CD4-positive, alpha-beta memory T cell (primary cell): ENCODE results near the gene DAG1. TPM values are rescaled to one million over a fixed set of nuclear protein-coding genes. Genes with fewer than 3 reads are reported as not detected.
A peak's percentile ranks its signal among the peaks of the same experiment; 100 is the strongest.

Experiments
- CTCF ChIA-PET: fragments of 350-600 bp; sonication (Branson Sonifier 250); formaldehyde crosslinking; loops from one replicate; lab custom pipeline; 2021; ENCODE audit warnings: inconsistent platforms; ENCODE audit not compliant: partially characterized antibody; lab: Charles Lee
- POLR2A ChIA-PET: fragments of 350-600 bp; sonication (Branson Sonifier 250); formaldehyde crosslinking; loops from one replicate; lab custom pipeline; 2021; ENCODE audit not compliant: partially characterized antibody; lab: Charles Lee
- DNase-seq, 5 donors: peaks; one replicate each; pipeline versions ENCODE4 v3.0.0 to v3.0.0-alpha.2; 2020 to 2022; ENCODE audit warnings: mixed read lengths in 1 of 5
- H3K27ac ChIP-seq: one replicate; pipeline ENCODE4 v1.7.0; 2013; ENCODE audit warnings: low read depth, low read length
- H3K27me3 ChIP-seq: 2 replicates; pipeline ENCODE4 v1.7.0; 2013; ENCODE audit warnings: mild to moderate bottlenecking, low read length, moderate library complexity; ENCODE audit not compliant: insufficient read depth
- H3K36me3 ChIP-seq: 2 replicates; pipeline ENCODE4 v1.7.0; 2013; ENCODE audit warnings: mild to moderate bottlenecking, low read length, moderate library complexity; ENCODE audit not compliant: insufficient read depth
- H3K4me1 ChIP-seq: 2 replicates; pipeline ENCODE4 v1.7.0; 2013; ENCODE audit warnings: mild to moderate bottlenecking, low read length, moderate library complexity; ENCODE audit not compliant: insufficient read depth
- H3K4me3 ChIP-seq, 2 donors: one replicate each; pipeline ENCODE4 v1.7.0; 2013; ENCODE audit warnings: low read length in 2 of 2, mild to moderate bottlenecking in 1 of 2
- H3K9me3 ChIP-seq, 2 donors: one replicate each; pipeline ENCODE4 v1.7.0; 2013; ENCODE audit warnings: low read length in 2 of 2, control low read depth in 1 of 2; ENCODE audit not compliant: control insufficient read depth in 1 of 2
- H3K27ac Mint-ChIP-seq, 7 donors: one replicate each; pipeline ENCODE4 v1.8.0; 2020 to 2021; ENCODE audit warnings: mixed read lengths in 7 of 7, mild to moderate bottlenecking in 6 of 7, inconsistent platforms in 3 of 7, moderate library complexity in 3 of 7
- H3K27me3 Mint-ChIP-seq, 2 donors: one replicate each; pipeline ENCODE4 v1.8.0; 2020 to 2021; ENCODE audit warnings: mixed read lengths in 2 of 2
- H3K36me3 Mint-ChIP-seq, 2 donors: one replicate each; pipeline ENCODE4 v1.8.0; 2020 to 2021; ENCODE audit warnings: mixed read lengths in 2 of 2, inconsistent platforms in 1 of 2, mild to moderate bottlenecking in 1 of 2
- H3K4me1 Mint-ChIP-seq, 4 donors: one replicate each; pipeline ENCODE4 v1.8.0; 2020 to 2021; ENCODE audit warnings: mixed read lengths in 4 of 4, mild to moderate bottlenecking in 1 of 4
- H3K4me3 Mint-ChIP-seq, 8 donors: one replicate each; pipeline ENCODE4 v1.8.0; 2020 to 2021; ENCODE audit warnings: mixed read lengths in 8 of 8, mild to moderate bottlenecking in 7 of 8, moderate library complexity in 6 of 8, inconsistent platforms in 3 of 8
- H3K9me3 Mint-ChIP-seq, 8 donors: one replicate each; pipeline ENCODE4 v1.8.0; 2020 to 2021; ENCODE audit warnings: mixed read lengths in 8 of 8, mild to moderate bottlenecking in 5 of 8, inconsistent platforms in 3 of 8, moderate library complexity in 1 of 8
- intact Hi-C: fragments of 100-400 bp; cut with micrococcal nuclease; formaldehyde crosslinking; loops from one replicate; pipeline ENCODE4 v1.15.1; 2023
- polyA plus RNA-seq, 2 donors: library from polyadenylated mRNA; unstranded; fragments of 300-500 nt; fragmentation: Illumina TruSeq; gene quantifications; one replicate each; pipeline ENCODE4 v1.2.3, GENCODE V29; 2021
- total RNA-seq, 2 experiments: library from RNA; stranded (reverse); gene quantifications; one replicate each; pipeline ENCODE4 v1.2.3, GENCODE V29; 2021

The DAG1 gene
- total and polyA plus RNA-seq, 4 experiments from 2014 or later: 2.7 to 18.0 (median 10.2) TPM

DNA sequence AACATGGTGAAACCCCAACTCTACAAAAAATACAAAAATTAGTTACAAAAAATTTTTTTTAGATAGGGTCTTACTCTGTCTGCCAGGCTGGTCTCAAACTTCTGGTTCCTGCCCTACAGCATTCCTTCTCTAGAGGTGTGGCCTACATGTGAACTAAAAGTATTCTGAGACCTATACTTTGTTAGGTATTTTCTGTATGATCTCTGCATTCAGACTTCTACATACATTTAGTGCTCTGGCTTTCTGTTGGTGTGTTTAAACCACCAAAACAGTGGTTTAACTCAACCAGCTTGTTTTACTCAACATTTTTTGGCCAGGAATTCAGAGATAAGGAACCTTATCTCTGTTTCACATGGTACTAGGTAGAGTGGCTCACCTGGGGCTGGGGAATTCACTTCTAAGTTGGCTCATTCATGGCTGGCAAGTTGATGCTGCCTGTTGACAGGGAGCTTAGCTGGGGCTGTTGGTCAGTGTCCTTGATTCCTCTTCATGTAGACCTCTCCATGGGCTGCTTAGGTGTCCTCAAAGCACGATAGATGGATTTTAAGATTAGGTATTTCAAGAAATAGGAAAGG, 42.8 kb downstream of the DAG1 start:
- Mint-ChIP-seq H3K4me1 (peaks cover 3 to 20% (median 7%) of the 10 kb centered on the region in 4 donors), H3K9me3 (no peaks in the 10 kb centered on the region), H3K4me3 (no peak overlapping the region), H3K27me3 (no peaks in the 10 kb centered on the region), H3K36me3 (peaks cover 43 to 54% of the 10 kb centered on the region in 2 donors), H3K27ac (peak overlapping the region in 1 of 7 donors; percentile 37)
- no peaks in the 10 kb centered on the region for H3K27me3 ChIP-seq
- no peak overlapping the region for H3K27ac ChIP-seq
- H3K4me1 ChIP-seq: no peaks in the 10 kb centered on the region
- no peak for DNase-seq
- no peak overlapping the region for H3K4me3 ChIP-seq
- POLR2A ChIA-PET: no interaction called here
- intact Hi-C loops: no loop called here
- H3K36me3 ChIP-seq: peaks cover 32% of the 10 kb centered on the region
- no peaks in the 10 kb centered on the region for H3K9me3 ChIP-seq
- CTCF ChIA-PET: interaction anchor here (0.6 to 1.3 kb wide), 3 partner anchors 157 to 1278 kb away, joined by 3 to 4 read pairs (median 3); partner anchors contain the start of gene KLHDC8B

- H3K27ac ChIP-seq: no peak overlapping the region
- no peak for DNase-seq
- H3K4me1 ChIP-seq: no peaks in the 10 kb centered on the region
- CTCF ChIA-PET: interaction anchor here (0.6 to 1.3 kb wide), 3 partner anchors 156 to 1279 kb away, joined by 3 to 4 read pairs (median 3); partner anchors contain the start of gene KLHDC8B
- peaks cover 4 to 23% (median 8%) of the 10 kb centered on the region in 4 donors for H3K4me1 Mint-ChIP-seq
- peak overlapping the region in 3 of 7 donors; percentile 8 to 43 (median 31) for H3K27ac Mint-ChIP-seq
- H3K36me3 Mint-ChIP-seq: peaks cover 47 to 58% of the 10 kb centered on the region in 2 donors
- no peak overlapping the region for H3K4me3 ChIP-seq
- no peak overlapping the region for H3K4me3 Mint-ChIP-seq
- peaks cover 37% of the 10 kb centered on the region for H3K36me3 ChIP-seq
- H3K9me3 Mint-ChIP-seq: no peaks in the 10 kb centered on the region
- H3K27me3 ChIP-seq: no peaks in the 10 kb centered on the region
- no peaks in the 10 kb centered on the region for H3K9me3 ChIP-seq
- H3K27me3 Mint-ChIP-seq: no peaks in the 10 kb centered on the region
- POLR2A ChIA-PET: interaction anchor here (0.8 kb wide), 1 partner anchor 44 kb away, joined by 3 read pairs; the partner anchor contains the start of gene DAG1
- intact Hi-C loops: no loop called here
Observed at GRCh38 chr3:49513494-49514124, 43.5 kb downstream of the DAG1 start.

DNA sequence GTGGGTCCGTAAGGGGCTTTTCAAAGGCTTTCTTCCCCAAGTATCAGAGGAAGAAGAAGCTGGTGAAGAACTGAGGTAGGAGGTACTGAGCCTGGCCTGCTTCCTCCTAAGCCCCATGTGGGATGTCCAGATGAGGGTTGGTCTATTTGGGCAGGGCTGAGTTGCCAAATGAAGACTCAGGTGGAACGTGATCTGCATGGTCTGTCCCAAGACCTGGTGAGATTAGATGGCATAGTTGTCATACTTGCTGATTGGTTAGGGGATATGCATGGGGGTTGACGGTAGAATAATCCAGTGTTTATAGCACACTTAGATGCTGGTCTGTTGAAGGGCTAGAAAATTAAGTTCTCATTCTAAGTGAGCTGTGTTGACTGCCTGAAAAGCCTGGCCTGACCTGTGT, 47.9 kb downstream of the DAG1 start:
- peaks cover 7 to 27% (median 16%) of the 10 kb centered on the region in 4 donors for H3K4me1 Mint-ChIP-seq
- no peak for DNase-seq
- ChIA-PET POLR2A (no interaction called here), CTCF (interaction anchor here (2.6 kb wide), 1 partner anchor 22 kb away, joined by 9 read pairs; no protein-coding TSS in a partner anchor)
- no peaks in the 10 kb centered on the region for H3K4me1 ChIP-seq
- H3K9me3 Mint-ChIP-seq: no peaks in the 10 kb centered on the region
- H3K27ac ChIP-seq: no peak overlapping the region
- H3K9me3 ChIP-seq: no peaks in the 10 kb centered on the region
- H3K27me3 Mint-ChIP-seq: no peaks in the 10 kb centered on the region
- no peaks in the 10 kb centered on the region for H3K27me3 ChIP-seq
- no peak overlapping the region for H3K4me3 Mint-ChIP-seq
- no peak overlapping the region for H3K4me3 ChIP-seq
- H3K36me3 Mint-ChIP-seq: peaks cover 43 to 55% of the 10 kb centered on the region in 2 donors
- no peak overlapping the region for H3K27ac Mint-ChIP-seq
- H3K36me3 ChIP-seq: peaks cover 29% of the 10 kb centered on the region
- intact Hi-C loops: no loop called here

- peaks cover 27% of the 10 kb centered on the region for H3K36me3 ChIP-seq
- CTCF ChIA-PET: interaction anchor here (2.6 kb wide), 1 partner anchor 21 kb away, joined by 9 read pairs; no protein-coding TSS in a partner anchor
- no peaks in the 10 kb centered on the region for H3K9me3 ChIP-seq
- intact Hi-C loops: no loop called here
- Mint-ChIP-seq H3K27me3 (no peaks in the 10 kb centered on the region), H3K36me3 (peaks cover 42 to 51% of the 10 kb centered on the region in 2 donors), H3K4me1 (peaks cover 7 to 27% (median 17%) of the 10 kb centered on the region in 4 donors), H3K4me3 (no peak overlapping the region), H3K27ac (no peak overlapping the region), H3K9me3 (no peaks in the 10 kb centered on the region)
- H3K27ac ChIP-seq: no peak overlapping the region
- H3K4me1 ChIP-seq: no peaks in the 10 kb centered on the region
- H3K4me3 ChIP-seq: no peak overlapping the region
- POLR2A ChIA-PET: no interaction called here
- H3K27me3 ChIP-seq: no peaks in the 10 kb centered on the region
- DNase-seq: no peak
Observed at GRCh38 chr3:49518441-49518840, 48.4 kb downstream of the DAG1 start.

GRCh38 chr3:49519296-49519695, 49.2 kb downstream of the DAG1 start:
- peaks cover 35 to 44% of the 10 kb centered on the region in 2 donors for H3K36me3 Mint-ChIP-seq
- no peaks in the 10 kb centered on the region for H3K9me3 ChIP-seq
- POLR2A ChIA-PET: no interaction called here
- intact Hi-C loops: no loop called here
- no peaks in the 10 kb centered on the region for H3K27me3 ChIP-seq
- H3K27ac ChIP-seq: no peak overlapping the region
- H3K4me1 ChIP-seq: no peaks in the 10 kb centered on the region
- no peaks in the 10 kb centered on the region for H3K27me3 Mint-ChIP-seq
- CTCF ChIA-PET: interaction anchor here (2.6 kb wide), 1 partner anchor 20 kb away, joined by 9 read pairs; no protein-coding TSS in a partner anchor
- H3K27ac Mint-ChIP-seq: peak overlapping the region in 2 of 7 donors; percentile 17 to 29
- no peak overlapping the region for H3K4me3 Mint-ChIP-seq
- peaks cover 22% of the 10 kb centered on the region for H3K36me3 ChIP-seq
- no peak for DNase-seq
- H3K9me3 Mint-ChIP-seq: no peaks in the 10 kb centered on the region
- no peak overlapping the region for H3K4me3 ChIP-seq
- peaks cover 7 to 27% (median 16%) of the 10 kb centered on the region in 4 donors for H3K4me1 Mint-ChIP-seq

DNA sequence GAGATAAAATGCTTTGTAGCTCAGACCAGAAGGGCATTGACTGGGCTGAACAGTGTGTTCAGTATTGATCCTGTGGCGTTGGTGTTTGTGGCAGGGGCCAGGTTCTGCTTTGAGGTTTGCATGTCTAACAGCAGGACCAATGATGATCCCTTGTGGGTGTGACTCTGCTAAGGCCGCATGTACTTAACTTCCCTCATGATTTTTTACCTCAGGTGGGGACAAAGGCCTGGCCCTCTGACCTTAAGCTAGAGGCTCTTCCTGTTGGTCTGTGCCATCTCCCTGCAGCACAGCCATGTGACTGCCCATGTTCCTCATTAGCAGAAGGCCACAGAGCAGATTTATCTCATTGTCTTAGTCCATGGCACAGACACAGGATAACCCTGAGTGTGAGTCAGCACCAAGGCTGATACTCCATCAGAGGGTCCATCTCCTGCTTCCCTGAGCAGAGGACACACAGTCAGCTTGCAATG, 49.9 kb downstream of the DAG1 start:
- ChIA-PET CTCF (interaction anchor here (2.6 kb wide), 1 partner anchor 20 kb away, joined by 9 read pairs; no protein-coding TSS in a partner anchor), POLR2A (no interaction called here)
- H3K4me1 Mint-ChIP-seq: peaks cover 7 to 27% (median 16%) of the 10 kb centered on the region in 4 donors
- no peak overlapping the region for H3K27ac ChIP-seq
- peaks cover 22% of the 10 kb centered on the region for H3K36me3 ChIP-seq
- H3K4me1 ChIP-seq: no peaks in the 10 kb centered on the region
- H3K9me3 Mint-ChIP-seq: no peaks in the 10 kb centered on the region
- no peak for DNase-seq
- H3K27ac Mint-ChIP-seq: peak overlapping the region in 3 of 7 donors; percentile 9 to 31 (median 10)
- H3K4me3 ChIP-seq: no peak overlapping the region
- no peaks in the 10 kb centered on the region for H3K27me3 ChIP-seq
- H3K4me3 Mint-ChIP-seq: no peak overlapping the region
- H3K27me3 Mint-ChIP-seq: no peaks in the 10 kb centered on the region
- intact Hi-C loops: no loop called here
- H3K36me3 Mint-ChIP-seq: peaks cover 34 to 38% of the 10 kb centered on the region in 2 donors
- no peaks in the 10 kb centered on the region for H3K9me3 ChIP-seq
